Body of pancreas (tissue), 4 donors: ENCODE results near the gene ADD1. TPM values are rescaled to one million over a fixed set of nuclear protein-coding genes. Genes with fewer than 3 reads are reported as not detected.

Source experiments
- ATAC-seq: fragments of 150-250 bp; one replicate; pipeline ENCODE4 v1.9.1; 2016
- DNase-seq, 4 donors: peaks; one replicate each; pipeline ENCODE4 v3.0.0-alpha.2; 2019
- H3K27ac ChIP-seq, 4 donors: fragments of 200-600 bp; sonication (generic); 1 replicate in 3 of 4; 2 replicates in 1 of 4; pipeline versions ENCODE4 v1.5.1 to v1.6.1; 2016 to 2019; ENCODE audit warnings: mild to moderate bottlenecking in 1 of 4, mixed read lengths in 1 of 4, moderate library complexity in 1 of 4
- H3K27me3 ChIP-seq, 2 donors: fragments of 200-600 bp; sonication (generic); one replicate each; pipeline ENCODE4 v1.6.0; 2016; ENCODE audit warnings: mild to moderate bottlenecking in 1 of 2
- H3K36me3 ChIP-seq, 2 donors: fragments of 200-600 bp; sonication (generic); replicated peaks in 1 of 2; 2 replicates each; pipeline ENCODE4 v1.5.1; 2016; ENCODE audit warnings: low read depth in 2 of 2; ENCODE audit not compliant: insufficient read depth in 1 of 2
- H3K4me1 ChIP-seq: fragments of 200-600 bp; sonication (generic); one replicate; pipeline ENCODE4 v1.6.0; 2016
- H3K4me3 ChIP-seq, 2 donors: fragments of 200-600 bp; sonication (generic); 1 replicate in 1 of 2; 2 replicates in 1 of 2; pipeline ENCODE4 v1.5.1; 2016 to 2019
- H3K9me3 ChIP-seq, 3 donors: fragments of 200-600 bp; sonication (generic); 1 replicate in 2 of 3; 2 replicates in 1 of 3; pipeline ENCODE4 v1.5.1; 2016
- POLR2A ChIP-seq, 3 donors: fragments of 450-650 bp; IDR thresholded peaks; one replicate each; pipeline ENCODE4 v1.6.1; 2016; ENCODE audit warnings: antibody characterized with exemption in 3 of 3, mild to moderate bottlenecking in 2 of 3
- WGBS, 2 donors: methylation state at CpG; one replicate each; pipeline ENCODE4 v1.1.5; 2017; 5-methylcytosine and 5-hydroxymethylcytosine counted together
- intact Hi-C: fragments of 100-400 bp; cut with DNase I; formaldehyde crosslinking; loops from one replicate; pipeline ENCODE4 v1.15.1; 2023
- total RNA-seq, 2 donors: library from RNA; depleted of rRNA; stranded (reverse); fragments of >200 nt; gene quantifications; one replicate each; pipeline ENCODE4 v1.1.0, GENCODE V29; 2016
- TF ChIP-seq, protein P1 (sequence below), 7 experiments: fragments of 450-650 bp in 4 of 7; fragments of 200-600 bp in 3 of 7; sonication (generic) in 3 of 7; IDR thresholded peaks; one replicate each; pipeline ENCODE4 v1.5.1; 2016 to 2019; ENCODE audit warnings: antibody characterized with exemption in 7 of 7

ADD1 gene
- total RNA-seq, 2 donors from 2014 or later = 84.1 to 266 TPM

DNA sequence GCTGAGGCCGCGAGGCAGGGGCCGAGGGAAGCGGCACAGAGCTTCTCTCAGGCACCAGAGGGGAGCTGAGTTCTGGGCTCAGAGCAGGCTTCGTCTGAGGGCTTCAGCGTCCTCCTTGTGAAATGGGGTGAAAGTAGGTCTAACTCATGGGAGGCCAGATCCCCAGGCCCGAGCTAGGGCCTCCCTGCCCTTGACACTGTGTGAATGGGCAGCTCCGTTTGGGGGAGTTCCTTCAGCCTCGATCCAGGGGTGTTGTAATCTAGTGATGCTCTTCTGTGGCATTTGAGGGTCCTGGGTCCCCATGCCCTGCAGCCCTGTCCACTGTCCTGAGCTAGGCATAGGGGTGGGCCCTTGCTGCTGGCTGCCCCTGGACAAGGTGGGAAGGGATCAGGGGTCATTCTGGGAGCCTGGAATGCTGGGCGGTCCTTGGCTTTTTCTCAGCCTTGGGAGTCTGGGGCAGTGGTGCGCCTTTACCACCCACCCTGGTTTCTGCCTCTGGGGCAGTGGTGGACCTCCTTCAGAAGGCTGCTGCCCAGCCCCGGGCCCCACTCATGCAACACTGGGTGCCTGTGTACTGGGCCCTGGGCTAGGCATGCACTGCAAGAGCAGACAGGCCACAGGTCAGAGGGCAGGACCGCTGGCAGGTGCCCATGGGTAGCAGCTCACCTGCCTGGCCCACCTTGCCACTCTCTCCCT, 46.6 kb upstream of the ADD1 start:
- DNase-seq (peak in 1 of 4 donors; percentile 13), ATAC-seq (no peak)

GRCh38 chr4:2797545-2798305, 45.9 kb upstream of the ADD1 start:
- intact Hi-C loops = no loop called here
- ATAC-seq = peak; percentile 46

More for the DNA sequence above, 46.6 kb upstream of the ADD1 start:
- 52 to 55% methylated on average over 4 to 13 of the region's 13 CpGs for WGBS, 2 donors
- no peaks in the 10 kb centered on the region for H3K9me3 ChIP-seq
- TF ChIP-seq, protein P1, sequence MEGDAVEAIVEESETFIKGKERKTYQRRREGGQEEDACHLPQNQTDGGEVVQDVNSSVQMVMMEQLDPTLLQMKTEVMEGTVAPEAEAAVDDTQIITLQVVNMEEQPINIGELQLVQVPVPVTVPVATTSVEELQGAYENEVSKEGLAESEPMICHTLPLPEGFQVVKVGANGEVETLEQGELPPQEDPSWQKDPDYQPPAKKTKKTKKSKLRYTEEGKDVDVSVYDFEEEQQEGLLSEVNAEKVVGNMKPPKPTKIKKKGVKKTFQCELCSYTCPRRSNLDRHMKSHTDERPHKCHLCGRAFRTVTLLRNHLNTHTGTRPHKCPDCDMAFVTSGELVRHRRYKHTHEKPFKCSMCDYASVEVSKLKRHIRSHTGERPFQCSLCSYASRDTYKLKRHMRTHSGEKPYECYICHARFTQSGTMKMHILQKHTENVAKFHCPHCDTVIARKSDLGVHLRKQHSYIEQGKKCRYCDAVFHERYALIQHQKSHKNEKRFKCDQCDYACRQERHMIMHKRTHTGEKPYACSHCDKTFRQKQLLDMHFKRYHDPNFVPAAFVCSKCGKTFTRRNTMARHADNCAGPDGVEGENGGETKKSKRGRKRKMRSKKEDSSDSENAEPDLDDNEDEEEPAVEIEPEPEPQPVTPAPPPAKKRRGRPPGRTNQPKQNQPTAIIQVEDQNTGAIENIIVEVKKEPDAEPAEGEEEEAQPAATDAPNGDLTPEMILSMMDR (IDR thresholded peaks at IDR 0.05) = no peak
- TF ChIP-seq POLR2A (IDR thresholded peaks at IDR 0.05) = no peak
- no peaks in the 10 kb centered on the region for H3K36me3 ChIP-seq
- peaks cover 95% of the 10 kb centered on the region for H3K4me1 ChIP-seq
- no peak overlapping the region for H3K4me3 ChIP-seq
- H3K27ac ChIP-seq = peak overlapping the region; percentile 67 to 86 (median 82)
- H3K27me3 ChIP-seq = no peaks in the 10 kb centered on the region
- intact Hi-C loops = no loop called here

DNA sequence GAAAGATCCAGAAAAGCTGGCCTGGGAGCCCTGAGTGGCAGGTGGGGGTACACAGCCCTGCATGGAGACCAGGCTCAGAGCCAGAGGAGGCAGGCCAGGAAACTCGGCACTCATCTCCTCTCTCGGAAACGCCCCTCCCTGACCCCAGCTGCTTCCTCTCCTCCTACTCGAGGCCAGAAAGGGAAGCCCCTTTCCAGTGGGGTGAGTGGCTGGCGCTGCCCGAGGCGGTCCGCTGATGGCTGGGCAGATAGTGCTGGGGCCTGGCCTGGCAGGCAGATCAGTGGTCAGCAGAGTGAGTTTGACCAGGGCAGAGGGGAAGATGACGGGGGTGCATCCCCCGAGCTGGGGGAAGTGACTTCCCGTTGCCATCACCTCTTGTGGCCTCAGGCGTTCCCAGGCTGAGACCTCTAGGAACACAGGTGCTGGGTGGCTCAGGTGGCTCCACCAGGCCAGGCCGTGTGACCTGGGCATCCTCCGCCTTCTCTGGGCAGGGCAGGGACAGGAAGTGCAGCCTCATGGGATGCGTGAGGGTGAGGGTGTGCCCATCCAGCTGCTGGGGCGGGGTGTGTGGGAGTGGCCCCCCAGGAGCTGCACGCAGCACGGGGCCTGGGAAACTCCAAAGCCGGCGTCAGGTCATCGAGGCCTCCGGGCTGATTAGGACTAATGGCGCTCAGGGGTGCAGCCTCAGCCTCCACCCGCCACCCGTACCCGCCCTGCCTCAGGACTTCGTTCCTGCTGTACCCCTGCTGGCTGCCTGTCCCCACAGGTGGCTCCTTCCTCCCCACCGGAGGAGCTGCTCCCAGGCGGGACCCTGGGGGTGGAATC, 45.0 kb upstream of the ADD1 start:
- TF ChIP-seq, protein P1 (IDR thresholded peaks at IDR 0.05) = no peak
- no peak for TF ChIP-seq POLR2A (IDR thresholded peaks at IDR 0.05)
- intact Hi-C loops = no loop called here
- no peaks in the 10 kb centered on the region for H3K36me3 ChIP-seq
- H3K9me3 ChIP-seq = no peaks in the 10 kb centered on the region
- H3K4me1 ChIP-seq = peaks cover 90% of the 10 kb centered on the region
- DNase-seq = peak in 3 of 4 donors; percentile 32 to 73 (median 50)
- H3K27me3 ChIP-seq = no peaks in the 10 kb centered on the region
- WGBS, 2 donors = 63 to 71% methylated on average over 14 to 28 of the region's 29 CpGs
- ATAC-seq = no peak
- H3K27ac ChIP-seq = peak overlapping the region; percentile 67 to 86 (median 82)
- H3K4me3 ChIP-seq = no peak overlapping the region

More at GRCh38 chr4:2797545-2798305, 45.9 kb upstream of the ADD1 start:
- H3K27me3 ChIP-seq = no peaks in the 10 kb centered on the region
- no peaks in the 10 kb centered on the region for H3K9me3 ChIP-seq
- H3K4me1 ChIP-seq = peaks cover 89% of the 10 kb centered on the region
- H3K4me3 ChIP-seq = no peak overlapping the region
- H3K27ac ChIP-seq = peak overlapping the region; percentile 67 to 86 (median 82)
- peak; percentile 75 to 89 (median 84) for DNase-seq
- WGBS, 2 donors = 37 to 52% methylated on average over 11 to 23 of the region's 23 CpGs
- TF ChIP-seq, protein P1 (IDR thresholded peaks at IDR 0.05) = no peak
- no peak for TF ChIP-seq POLR2A (IDR thresholded peaks at IDR 0.05)
- H3K36me3 ChIP-seq = no peaks in the 10 kb centered on the region

DNA sequence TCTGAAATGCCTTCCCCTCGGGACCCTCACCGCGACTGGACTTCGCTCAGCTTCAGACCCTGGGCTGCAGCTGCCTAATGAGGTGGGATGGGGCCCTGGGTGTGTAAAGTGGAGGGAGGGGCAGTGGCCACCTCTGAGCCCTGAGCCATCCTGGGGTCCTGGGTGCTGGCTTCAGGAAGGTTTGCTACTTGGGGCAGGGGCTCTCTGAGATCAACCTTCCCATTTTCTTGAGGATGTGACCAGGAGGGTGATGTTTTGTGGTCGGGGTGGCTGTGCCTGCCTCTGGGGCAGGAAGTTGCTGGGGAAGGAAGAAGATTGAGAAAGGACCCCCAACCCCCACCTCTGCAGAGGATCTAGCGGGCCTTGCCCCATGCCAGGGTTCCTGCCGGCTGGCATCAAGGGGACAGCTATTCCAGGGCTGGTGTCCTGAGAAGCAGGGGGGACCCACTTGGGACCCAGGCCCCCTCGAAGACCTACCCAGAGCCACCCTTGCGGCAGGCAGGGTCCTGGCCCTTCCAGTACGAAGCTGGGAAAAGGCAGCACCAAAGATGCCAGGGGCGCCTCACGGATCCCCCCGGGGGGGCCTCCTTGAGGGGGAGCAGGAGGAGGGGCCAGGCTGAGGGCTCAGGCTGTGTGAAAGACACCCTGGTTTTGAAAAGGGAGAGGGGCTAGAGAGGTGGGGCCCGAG, 44.3 kb upstream of the ADD1 start:
- H3K9me3 ChIP-seq = no peaks in the 10 kb centered on the region
- DNase-seq (peak in 2 of 4 donors; percentile 10 to 53), ATAC-seq (no peak)

More for the DNA sequence above, 44.3 kb upstream of the ADD1 start:
- TF ChIP-seq POLR2A (IDR thresholded peaks at IDR 0.05) = no peak
- TF ChIP-seq, protein P1 (IDR thresholded peaks at IDR 0.05) = no peak
- H3K4me1 ChIP-seq = peaks cover 83% of the 10 kb centered on the region
- WGBS, 2 donors = 66 to 79% methylated on average over 8 to 14 of the region's 14 CpGs
- H3K27ac ChIP-seq = peak overlapping the region; percentile 22 to 86 (median 82)
- H3K36me3 ChIP-seq = no peaks in the 10 kb centered on the region
- H3K4me3 ChIP-seq = no peak overlapping the region
- no peaks in the 10 kb centered on the region for H3K27me3 ChIP-seq
- intact Hi-C loops = no loop called here
